Activated B cell treated with CpG ODN at 0.5 μM for 24 hours (primary cell): Measurements from ENCODE around the gene GARIN5A. TPM values are rescaled to one million over a fixed set of nuclear protein-coding genes. Genes with fewer than 3 reads are reported as not detected.

Source experiments
- ATAC-seq: fragments of 200-7000 bp; cut with Tn5 transposase; one replicate; pipeline ENCODE4 v1.10.0; 2021; ENCODE audit warnings: low read depth, mild to moderate bottlenecking, moderate library complexity
- CTCF ChIA-PET: fragments of 350-600 bp; sonication (Branson Sonifier 250); formaldehyde crosslinking; loops from one replicate; lab custom pipeline; 2021; ENCODE audit warnings: antibody characterized with exemption; lab: Charles Lee
- POLR2A ChIA-PET: fragments of 350-600 bp; sonication (Branson Sonifier 250); formaldehyde crosslinking; loops from one replicate; lab custom pipeline; 2021; ENCODE audit warnings: antibody characterized with exemption; lab: Charles Lee
- DNase-seq: peaks from one replicate; pipeline ENCODE4 v3.0.0; 2022
- H3K27ac Mint-ChIP-seq: one replicate; pipeline ENCODE4 v1.8.0; 2020; ENCODE audit warnings: mixed read lengths
- H3K27me3 Mint-ChIP-seq: one replicate; pipeline ENCODE4 v1.8.0; 2021; ENCODE audit warnings: mixed read lengths
- H3K36me3 Mint-ChIP-seq: one replicate; pipeline ENCODE4 v1.8.0; 2021; ENCODE audit warnings: low read depth, mixed read lengths
- H3K4me1 Mint-ChIP-seq: one replicate; pipeline ENCODE4 v1.8.0; 2021; ENCODE audit warnings: mixed read lengths
- H3K4me3 Mint-ChIP-seq: one replicate; pipeline ENCODE4 v1.8.0; 2020; ENCODE audit warnings: mild to moderate bottlenecking, mixed read lengths
- H3K9me3 Mint-ChIP-seq: one replicate; pipeline ENCODE4 v1.8.0; 2020; ENCODE audit warnings: mixed read lengths
- intact Hi-C: fragments of 100-400 bp; cut with micrococcal nuclease; formaldehyde crosslinking; loops from one replicate; pipeline ENCODE4 v1.15.1; 2024
- total RNA-seq: library from RNA; stranded (reverse); gene quantifications from 2 replicates; pipeline ENCODE4 v1.2.3, GENCODE V29; 2022
- TF ChIP-seq, protein P1 (sequence below): fragments of 200-600 bp; IDR thresholded peaks from one replicate; pipeline ENCODE4 v1.8.0; 2022; ENCODE audit warnings: antibody characterized with exemption, mild to moderate bottlenecking

Gene GARIN5A
- total RNA-seq, 1 donor from 2014 or later, result 0.67 TPM

DNA sequence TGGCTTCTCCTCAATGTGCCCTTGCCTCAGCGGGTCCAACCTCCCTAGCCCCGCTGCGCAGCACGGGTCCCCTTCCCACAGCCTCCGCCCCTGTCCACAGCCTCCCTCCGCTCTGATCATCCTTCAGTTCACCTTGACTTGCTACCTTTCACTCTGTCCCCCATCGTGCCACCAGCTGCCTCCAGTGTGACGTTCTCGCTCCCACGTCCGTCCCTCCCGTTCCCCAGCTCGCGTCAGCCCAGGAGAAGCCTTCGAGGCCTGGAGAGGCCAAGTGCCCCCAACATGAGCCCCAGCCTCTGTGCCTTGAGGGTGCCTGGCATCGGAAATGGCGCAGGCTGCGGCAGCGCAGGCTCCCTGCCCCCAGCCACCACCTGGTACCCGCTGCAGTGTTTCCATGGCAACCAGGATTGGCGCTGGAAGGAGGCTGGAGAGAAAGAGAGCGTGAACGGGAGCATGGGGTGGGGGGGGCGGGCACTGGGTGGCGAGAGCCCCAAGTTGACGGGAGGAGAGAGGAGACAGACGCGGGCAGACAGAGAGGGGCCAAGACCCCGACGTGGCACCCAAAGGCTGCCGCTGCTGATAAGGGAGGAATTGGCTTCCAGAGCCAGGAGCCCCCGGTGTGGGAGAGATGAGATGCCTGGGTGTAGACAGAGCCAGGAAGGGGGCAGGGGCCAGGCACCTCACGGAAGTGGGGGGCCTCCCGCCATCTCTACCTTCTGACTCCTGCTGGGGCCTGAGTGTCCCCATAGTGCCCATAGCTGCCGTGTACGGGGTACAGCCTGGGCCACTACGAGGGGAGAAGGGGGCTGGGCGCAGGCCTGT is 37.9 kb upstream of the GARIN5A start:
- no peak overlapping the region for H3K4me3 Mint-ChIP-seq
- H3K27me3 Mint-ChIP-seq, result peaks cover 5% of the 10 kb centered on the region
- H3K9me3 Mint-ChIP-seq, result no peaks in the 10 kb centered on the region
- DNase-seq, result no peak
- no peak for ATAC-seq
- ChIA-PET CTCF (no interaction called here), POLR2A (no interaction called here)
- H3K36me3 Mint-ChIP-seq, result peaks cover 3% of the 10 kb centered on the region
- TF ChIP-seq, protein P1, sequence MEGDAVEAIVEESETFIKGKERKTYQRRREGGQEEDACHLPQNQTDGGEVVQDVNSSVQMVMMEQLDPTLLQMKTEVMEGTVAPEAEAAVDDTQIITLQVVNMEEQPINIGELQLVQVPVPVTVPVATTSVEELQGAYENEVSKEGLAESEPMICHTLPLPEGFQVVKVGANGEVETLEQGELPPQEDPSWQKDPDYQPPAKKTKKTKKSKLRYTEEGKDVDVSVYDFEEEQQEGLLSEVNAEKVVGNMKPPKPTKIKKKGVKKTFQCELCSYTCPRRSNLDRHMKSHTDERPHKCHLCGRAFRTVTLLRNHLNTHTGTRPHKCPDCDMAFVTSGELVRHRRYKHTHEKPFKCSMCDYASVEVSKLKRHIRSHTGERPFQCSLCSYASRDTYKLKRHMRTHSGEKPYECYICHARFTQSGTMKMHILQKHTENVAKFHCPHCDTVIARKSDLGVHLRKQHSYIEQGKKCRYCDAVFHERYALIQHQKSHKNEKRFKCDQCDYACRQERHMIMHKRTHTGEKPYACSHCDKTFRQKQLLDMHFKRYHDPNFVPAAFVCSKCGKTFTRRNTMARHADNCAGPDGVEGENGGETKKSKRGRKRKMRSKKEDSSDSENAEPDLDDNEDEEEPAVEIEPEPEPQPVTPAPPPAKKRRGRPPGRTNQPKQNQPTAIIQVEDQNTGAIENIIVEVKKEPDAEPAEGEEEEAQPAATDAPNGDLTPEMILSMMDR, result no peak
- H3K27ac Mint-ChIP-seq, result no peak overlapping the region
- peaks cover 13% of the 10 kb centered on the region for H3K4me1 Mint-ChIP-seq
- intact Hi-C loops, result no loop called here

DNA sequence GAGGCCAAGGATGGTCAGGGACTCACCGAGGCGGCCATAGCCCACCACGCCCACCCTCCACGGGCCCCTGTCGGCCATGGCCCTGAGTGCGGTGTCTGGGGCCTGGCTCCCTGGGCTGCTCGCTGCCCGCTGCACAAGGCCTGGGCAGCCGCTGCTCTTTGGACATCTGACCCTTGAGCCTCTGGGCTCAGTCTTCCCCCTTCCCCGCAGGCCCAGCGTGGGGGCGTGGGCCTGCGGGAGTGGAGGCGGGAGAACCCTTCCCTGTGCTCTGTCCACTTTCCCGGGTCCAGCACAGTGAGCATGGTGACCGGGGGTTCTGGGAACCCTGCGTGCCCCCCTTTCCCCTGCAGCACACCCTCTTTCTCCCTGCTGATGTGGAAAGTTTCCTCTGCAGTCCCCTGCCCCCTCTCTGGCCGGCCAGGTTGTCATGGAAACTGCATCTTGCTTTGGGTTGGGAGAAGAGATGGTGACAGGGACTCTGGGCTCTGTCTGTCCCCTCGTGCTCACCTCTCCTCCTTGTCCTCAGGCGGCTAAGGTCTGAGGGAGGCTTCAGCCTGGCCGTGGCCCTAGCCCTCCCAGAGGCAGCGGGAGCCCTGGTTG is 37.2 kb upstream of the GARIN5A start, which contains the start of gene ASPDH:
Gene ASPDH, minus strand, starts transcription at position 168 of the 600 bp plus-strand sequence. Its CDS starts 90 bp downstream, at position 78.
- Mint-ChIP-seq H3K36me3 (peaks cover 5% of the 10 kb centered on the region), H3K27ac (no peak within 1 kb of the TSS), H3K4me3 (no peak within 1 kb of the TSS), H3K27me3 (peaks cover 5% of the 10 kb centered on the region), H3K9me3 (no peaks in the 10 kb centered on the region), H3K4me1 (peaks cover 13% of the 10 kb centered on the region)
- TF ChIP-seq, protein P1, result no peak
- DNase-seq (no peak), ATAC-seq (no peak)
- ChIA-PET CTCF (no interaction called here), POLR2A (no interaction called here)
- intact Hi-C loops, result no loop called here

DNA sequence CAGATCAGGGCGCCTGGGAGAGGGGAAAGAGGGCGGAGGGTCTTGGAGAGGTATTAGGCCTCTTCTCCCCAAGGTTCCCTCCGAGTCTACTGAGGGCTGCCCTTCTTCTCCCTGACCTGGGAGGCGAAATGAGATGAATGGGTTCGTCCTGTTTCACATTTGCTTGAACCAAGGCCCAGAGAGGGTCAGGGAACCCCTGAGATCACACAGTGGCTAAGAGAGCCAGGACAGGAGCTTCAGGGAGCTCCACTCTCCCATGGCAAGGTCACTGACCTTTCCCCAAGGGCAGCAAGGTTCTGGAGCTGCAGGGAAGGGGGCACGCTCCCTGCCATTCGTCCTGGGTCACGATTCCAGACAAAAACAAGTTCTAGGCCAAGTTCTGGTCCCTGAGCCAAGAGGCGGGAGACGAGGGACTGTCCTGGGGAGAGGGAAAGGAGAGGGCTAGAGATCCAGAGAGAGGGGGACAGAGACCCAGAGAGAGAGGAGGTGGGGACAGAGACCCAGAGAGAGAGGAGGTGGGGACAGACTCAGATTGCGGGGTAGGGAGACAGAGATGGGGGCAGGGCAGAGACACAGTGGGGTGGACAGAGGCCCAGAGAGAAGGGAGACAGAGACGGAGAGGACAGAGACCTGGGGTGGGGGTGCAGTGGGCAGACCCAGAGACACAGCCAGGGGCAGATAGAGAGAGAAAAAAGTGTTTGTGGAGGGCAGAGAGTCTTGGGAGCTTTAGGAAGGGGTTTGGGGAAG is 36.5 kb upstream of the GARIN5A start:
- peaks cover 13% of the 10 kb centered on the region for H3K4me1 Mint-ChIP-seq
- no peak overlapping the region for H3K27ac Mint-ChIP-seq

DNA sequence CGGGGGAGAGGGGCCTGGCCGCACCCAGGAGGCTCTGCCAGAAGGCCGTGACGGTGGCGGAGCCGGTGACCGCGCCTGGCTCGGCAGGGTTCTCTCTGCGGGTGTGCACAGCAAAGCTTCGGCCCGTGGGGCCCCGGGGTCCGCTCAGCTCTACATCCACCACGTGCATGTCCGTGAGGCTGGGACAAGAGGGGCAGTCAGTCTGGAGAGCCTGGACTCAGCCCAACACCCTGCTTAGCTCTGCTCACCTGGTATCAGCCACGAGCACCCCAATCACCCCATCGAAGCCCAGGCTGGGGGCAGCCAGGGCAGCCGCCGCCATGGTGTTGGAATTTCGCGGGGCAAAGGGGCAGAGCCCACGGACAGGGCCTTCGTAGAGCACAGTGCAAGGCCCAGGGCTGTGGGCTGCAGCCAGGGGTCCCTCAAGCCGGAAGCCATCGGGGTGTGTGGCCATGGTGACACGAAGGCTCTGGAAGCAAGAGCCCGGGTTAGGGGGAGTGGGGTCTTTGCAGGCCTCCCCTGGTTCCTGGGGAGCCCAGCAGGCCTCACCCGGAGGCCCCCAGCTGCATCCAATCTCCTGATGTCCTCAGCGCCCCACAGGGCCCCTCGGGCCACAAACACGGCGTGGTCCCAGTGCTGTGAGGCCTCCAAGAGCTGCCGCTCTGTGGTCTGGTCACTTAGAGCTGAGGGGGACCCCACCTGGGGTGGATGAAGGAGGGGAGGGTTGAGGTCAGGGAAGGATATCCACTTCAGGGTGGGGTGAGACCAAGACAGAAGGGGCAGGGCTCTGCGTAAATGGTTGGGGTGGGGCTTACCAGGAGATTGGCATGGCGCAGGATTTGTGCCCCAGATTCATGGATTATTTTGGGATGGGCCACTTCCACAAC is 35.7 kb upstream of the GARIN5A start:
- ATAC-seq, result no peak
- H3K27me3 Mint-ChIP-seq, result peaks cover 5% of the 10 kb centered on the region
- ChIA-PET POLR2A (interaction anchor here (0.6 to 2.0 kb wide), 6 partner anchors 96 to 633 kb away, joined by 3 to 12 read pairs (median 6); partner anchors contain the start of genes NR1H2 and NUP62), CTCF (no interaction called here)
- H3K4me3 Mint-ChIP-seq, result no peak overlapping the region
- H3K27ac Mint-ChIP-seq, result no peak overlapping the region
- TF ChIP-seq, protein P1, result no peak
- H3K4me1 Mint-ChIP-seq, result peaks cover 13% of the 10 kb centered on the region
- peaks cover 8% of the 10 kb centered on the region for H3K36me3 Mint-ChIP-seq
- intact Hi-C loops, result no loop called here
- no peak for DNase-seq
- H3K9me3 Mint-ChIP-seq, result no peaks in the 10 kb centered on the region

More for the DNA sequence above, 36.5 kb upstream of the GARIN5A start:
- ChIA-PET CTCF (no interaction called here), POLR2A (no interaction called here)
- Mint-ChIP-seq H3K27me3 (peaks cover 5% of the 10 kb centered on the region), H3K9me3 (no peaks in the 10 kb centered on the region), H3K4me3 (no peak overlapping the region), H3K36me3 (peaks cover 5% of the 10 kb centered on the region)
- TF ChIP-seq, protein P1, result no peak
- intact Hi-C loops, result no loop called here
- ATAC-seq (no peak), DNase-seq (no peak)
